ENCODE results near the gene SS18L1. TPM values are rescaled to one million over a fixed set of nuclear protein-coding genes. Genes with fewer than 3 reads are reported as not detected.

SS18L1 gene
- total RNA-seq, 1 donor from 2014 or later = 8.7 TPM

- Histone ChIP-seq H3K27me3 (ENCODE audit: control insufficient read depth, insufficient read depth, low read length) (no peaks in the 10 kb centered on the region), H3K4me3 (ENCODE audit: low read depth, low read length) (no peak overlapping the region), H3K36me3 (ENCODE audit: control insufficient read depth, insufficient read depth, low read length) (peaks cover 1% of the 10 kb centered on the region)
- TF ChIP-seq CTCF (IDR thresholded peaks at IDR 0.05; ENCODE audit: insufficient read depth, low read length, severe bottlenecking) = no peak
- FAIRE-seq (no peak), DNase-seq (ENCODE audit: low read depth) (no peak)
Observed at GRCh38 chr20:62186096-62186426, 42.5 kb downstream of the SS18L1 start.

GRCh38 chr20:62186887-62187866 is 43.6 kb downstream of the SS18L1 start:
- H3K27me3 ChIP-seq (ENCODE audit: control insufficient read depth, insufficient read depth, low read length) = no peaks in the 10 kb centered on the region
- H3K36me3 ChIP-seq (ENCODE audit: control insufficient read depth, insufficient read depth, low read length) = peaks cover 1% of the 10 kb centered on the region
- FAIRE-seq (no peak), DNase-seq (ENCODE audit: low read depth) (no peak)
- TF ChIP-seq CTCF (IDR thresholded peaks at IDR 0.05; ENCODE audit: insufficient read depth, low read length, severe bottlenecking) = no peak
- H3K4me3 ChIP-seq (ENCODE audit: low read depth, low read length) = no peak overlapping the region

- DNase-seq (ENCODE audit: low read depth) = no peak
- no peak overlapping the region for H3K4me3 ChIP-seq (ENCODE audit: low read depth, low read length)
- TF ChIP-seq CTCF (IDR thresholded peaks at IDR 0.05; ENCODE audit: insufficient read depth, low read length, severe bottlenecking) = no peak
- FAIRE-seq = no peak
- no peaks in the 10 kb centered on the region for H3K27me3 ChIP-seq (ENCODE audit: control insufficient read depth, insufficient read depth, low read length)
- H3K36me3 ChIP-seq (ENCODE audit: control insufficient read depth, insufficient read depth, low read length) = peaks cover 6% of the 10 kb centered on the region
Observed at GRCh38 chr20:62190639-62191411, 47.3 kb downstream of the SS18L1 start.

GRCh38 chr20:62191781-62192559 is 48.4 kb downstream of the SS18L1 start:
- H3K4me3 ChIP-seq (ENCODE audit: low read depth, low read length) = no peak overlapping the region
- TF ChIP-seq CTCF (IDR thresholded peaks at IDR 0.05; ENCODE audit: insufficient read depth, low read length, severe bottlenecking) = no peak
- no peaks in the 10 kb centered on the region for H3K27me3 ChIP-seq (ENCODE audit: control insufficient read depth, insufficient read depth, low read length)
- FAIRE-seq (no peak), DNase-seq (ENCODE audit: low read depth) (no peak)
- H3K36me3 ChIP-seq (ENCODE audit: control insufficient read depth, insufficient read depth, low read length) = peaks cover 6% of the 10 kb centered on the region

- H3K27me3 ChIP-seq (ENCODE audit: control insufficient read depth, insufficient read depth, low read length) = no peaks in the 10 kb centered on the region
- peaks cover 8% of the 10 kb centered on the region for H3K36me3 ChIP-seq (ENCODE audit: control insufficient read depth, insufficient read depth, low read length)
- DNase-seq (ENCODE audit: low read depth) (no peak), FAIRE-seq (no peak)
- no peak for TF ChIP-seq CTCF (IDR thresholded peaks at IDR 0.05; ENCODE audit: insufficient read depth, low read length, severe bottlenecking)
- no peak overlapping the region for H3K4me3 ChIP-seq (ENCODE audit: low read depth, low read length)
Observed at GRCh38 chr20:62192635-62193034, 49.1 kb downstream of the SS18L1 start.

Data from bronchial epithelial cell (primary cell).